H1 (cell line): Measurements from ENCODE around the gene MID1.

Source experiments
- ASH2L ChIP-seq: fragments of 200-600, 300-600 bp; sonication (generic); IDR thresholded peaks from one replicate; pipeline ENCODE4 v1.7.1; 2017; ENCODE audit warnings: low read length
- CTCF ChIP-seq, 3 experiments: IDR thresholded peaks; 1 replicate in 2 of 3; 2 replicates in 1 of 3; pipeline versions ENCODE4 v1.5.1 to v1.6.1; 2011; ENCODE audit warnings: low read length in 3 of 3, mild to moderate bottlenecking in 3 of 3, inconsistent platforms in 2 of 3, low read depth in 1 of 3, moderate library complexity in 1 of 3; ENCODE audit not compliant: insufficient read depth in 1 of 3; ENCODE audit errors: control extremely low read depth in 1 of 3
- EZH2 ChIP-seq: fragments of 200-600 bp; sonication (generic); IDR thresholded peaks from 2 replicates; pipeline ENCODE4 v1.7.1; 2012; ENCODE audit warnings: low read depth, mild to moderate bottlenecking, moderate library complexity, low read length, inconsistent platforms; ENCODE audit not compliant: severe bottlenecking
- FOSL1 ChIP-seq: IDR thresholded peaks from 2 replicates; pipeline ENCODE4 v1.6.1; 2011; ENCODE audit warnings: mild to moderate bottlenecking, low read depth, low read length, moderate library complexity; ENCODE audit not compliant: insufficient read depth
- JUND ChIP-seq: IDR thresholded peaks from 2 replicates; pipeline ENCODE4 v1.6.1; 2011; ENCODE audit warnings: mild to moderate bottlenecking, improper control_type of control experiment, low read length
- SP1 ChIP-seq: IDR thresholded peaks from 2 replicates; pipeline ENCODE4 v1.6.1; 2011; ENCODE audit warnings: low read depth, low read length

GRCh38 chrX:10482708-10483107 lies 137.7 kb downstream of the MID1 start:
- TF ChIP-seq FOSL1 (no peak), CTCF (IDR thresholded peaks at IDR 0.05; ENCODE audit: control extremely low read depth in 1 of 3, insufficient read depth in 1 of 3, low read depth in 1 of 3, low read length in 3 of 3) (no peak), EZH2 (no peak), ASH2L (no peak), SP1 (no peak), JUND (no peak)
